GM12865 (cell line): ENCODE data around the gene KRTAP21-3.
A peak's percentile ranks its signal among the peaks of the same experiment; 100 is the strongest.

Experiments used
- DNase-seq: peaks from one replicate; pipeline ENCODE4 v3.0.0; 2010; ENCODE audit warnings: low read depth
- H3K4me3 ChIP-seq: 2 replicates; pipeline ENCODE4 v1.5.1; 2011; ENCODE audit warnings: mild to moderate bottlenecking, low read depth, low read length, control low read depth
- TF ChIP-seq, protein P1 (sequence below): IDR thresholded peaks from 2 replicates; pipeline ENCODE4 v1.5.1; 2011; ENCODE audit warnings: low read length, control low read depth, low read depth, inconsistent platforms; ENCODE audit not compliant: insufficient read depth; ENCODE audit errors: missing control alignments

KRTAP21-3 gene

DNA sequence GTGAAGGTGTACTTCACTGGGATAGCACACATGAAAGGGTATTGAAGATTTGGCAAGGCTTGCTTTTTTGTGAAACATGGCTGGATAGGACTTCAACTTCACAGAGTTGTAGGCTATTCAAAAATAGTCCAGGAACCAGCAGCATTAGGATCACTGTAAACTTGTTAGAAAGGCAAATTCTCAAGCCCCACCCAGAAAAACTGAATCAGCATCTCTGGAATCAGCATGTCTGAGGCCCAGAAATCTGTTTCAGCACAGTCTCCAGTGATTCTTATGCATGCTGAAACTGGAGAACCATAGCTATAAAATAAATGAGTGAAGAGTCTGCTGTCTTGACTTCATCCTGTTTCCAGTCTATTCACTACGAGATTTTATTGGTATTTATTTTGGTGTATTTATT, 8.1 kb upstream of the KRTAP21-3 start:
- TF ChIP-seq, protein P1, sequence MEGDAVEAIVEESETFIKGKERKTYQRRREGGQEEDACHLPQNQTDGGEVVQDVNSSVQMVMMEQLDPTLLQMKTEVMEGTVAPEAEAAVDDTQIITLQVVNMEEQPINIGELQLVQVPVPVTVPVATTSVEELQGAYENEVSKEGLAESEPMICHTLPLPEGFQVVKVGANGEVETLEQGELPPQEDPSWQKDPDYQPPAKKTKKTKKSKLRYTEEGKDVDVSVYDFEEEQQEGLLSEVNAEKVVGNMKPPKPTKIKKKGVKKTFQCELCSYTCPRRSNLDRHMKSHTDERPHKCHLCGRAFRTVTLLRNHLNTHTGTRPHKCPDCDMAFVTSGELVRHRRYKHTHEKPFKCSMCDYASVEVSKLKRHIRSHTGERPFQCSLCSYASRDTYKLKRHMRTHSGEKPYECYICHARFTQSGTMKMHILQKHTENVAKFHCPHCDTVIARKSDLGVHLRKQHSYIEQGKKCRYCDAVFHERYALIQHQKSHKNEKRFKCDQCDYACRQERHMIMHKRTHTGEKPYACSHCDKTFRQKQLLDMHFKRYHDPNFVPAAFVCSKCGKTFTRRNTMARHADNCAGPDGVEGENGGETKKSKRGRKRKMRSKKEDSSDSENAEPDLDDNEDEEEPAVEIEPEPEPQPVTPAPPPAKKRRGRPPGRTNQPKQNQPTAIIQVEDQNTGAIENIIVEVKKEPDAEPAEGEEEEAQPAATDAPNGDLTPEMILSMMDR: no peak
- DNase-seq: no peak
- H3K4me3 ChIP-seq: no peak overlapping the region

DNA sequence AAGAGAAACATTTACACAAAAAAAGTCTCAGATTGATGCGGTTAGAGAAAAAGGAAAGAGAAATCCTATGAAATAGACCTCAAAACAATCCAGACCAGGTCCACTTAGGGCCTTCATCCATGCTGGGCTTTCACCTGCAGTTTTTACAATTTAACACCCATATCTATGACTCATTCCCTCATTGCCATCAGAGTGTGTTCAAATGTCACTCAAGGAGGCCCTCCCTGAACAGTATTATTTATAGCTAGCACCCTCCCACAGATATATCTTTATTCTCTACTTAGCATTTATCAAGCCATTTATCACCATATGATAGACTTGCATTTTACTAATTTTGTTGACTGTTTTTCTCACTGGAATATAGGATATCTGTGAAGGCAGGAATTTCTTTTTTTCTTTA, 824 bp upstream of the KRTAP21-3 start:
- no peak overlapping the region for H3K4me3 ChIP-seq
- no peak for DNase-seq
- TF ChIP-seq, protein P1: no peak

DNA sequence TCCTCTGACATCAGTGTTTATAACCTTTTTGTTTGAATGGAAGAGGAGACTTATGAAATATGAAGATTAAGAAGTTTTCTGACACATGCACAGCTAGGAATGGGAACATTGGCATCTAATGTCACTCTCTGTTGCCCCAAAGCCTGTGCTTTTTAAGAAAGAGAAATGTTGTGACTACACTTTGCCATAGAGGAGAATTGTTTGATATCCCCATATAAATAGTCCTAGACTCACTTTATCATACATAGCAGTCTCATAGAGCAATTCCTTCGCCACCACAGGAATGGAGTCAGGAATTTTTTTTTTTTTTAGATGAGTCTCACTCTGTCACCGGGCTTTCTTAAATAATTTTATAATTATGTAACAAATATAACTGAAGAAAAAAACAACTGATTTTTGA, 1.5 kb downstream of the KRTAP21-3 start:
- TF ChIP-seq, protein P1: no peak
- no peak for DNase-seq
- no peak overlapping the region for H3K4me3 ChIP-seq

DNA sequence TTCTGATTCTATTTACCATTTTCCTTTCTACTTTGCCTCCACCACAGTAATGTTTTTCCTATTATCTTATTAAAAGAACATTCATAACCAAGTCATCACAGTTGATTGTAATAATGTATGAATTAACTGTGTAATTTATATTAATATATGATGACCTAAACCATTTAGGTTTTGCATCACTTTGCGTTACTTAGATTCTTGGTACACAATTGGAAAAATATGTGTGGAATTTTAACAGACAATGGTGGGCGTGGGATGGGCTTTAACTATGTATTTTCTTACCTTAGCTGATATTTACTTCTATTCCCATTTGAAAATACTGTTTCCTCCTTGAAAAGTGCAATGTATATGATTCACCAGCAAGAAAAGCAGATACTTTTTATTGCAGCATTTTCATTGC, 3.6 kb downstream of the KRTAP21-3 start:
- no peak overlapping the region for H3K4me3 ChIP-seq
- TF ChIP-seq, protein P1: no peak
- DNase-seq: no peak

DNA sequence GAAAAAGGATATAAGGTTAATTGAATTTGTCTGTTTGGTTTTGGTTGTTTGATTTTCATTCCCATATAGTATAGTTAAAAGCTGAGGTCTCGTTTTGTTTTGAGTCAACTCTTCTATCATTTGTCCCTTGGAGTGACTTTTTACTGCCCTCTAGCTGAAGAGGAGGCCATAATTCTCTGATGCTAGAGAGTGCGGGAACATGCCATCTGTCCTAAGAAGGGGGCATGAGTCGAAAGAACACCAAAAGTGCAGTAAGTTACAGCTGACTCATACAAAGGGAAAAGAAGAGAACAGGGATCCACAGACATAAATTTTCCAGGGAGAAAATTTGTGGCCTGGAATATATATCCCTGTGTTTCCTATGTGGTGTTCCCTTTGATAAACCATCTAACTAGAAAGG, 4.1 kb downstream of the KRTAP21-3 start:
- no peak overlapping the region for H3K4me3 ChIP-seq
- no peak for DNase-seq
- TF ChIP-seq, protein P1: no peak

DNA sequence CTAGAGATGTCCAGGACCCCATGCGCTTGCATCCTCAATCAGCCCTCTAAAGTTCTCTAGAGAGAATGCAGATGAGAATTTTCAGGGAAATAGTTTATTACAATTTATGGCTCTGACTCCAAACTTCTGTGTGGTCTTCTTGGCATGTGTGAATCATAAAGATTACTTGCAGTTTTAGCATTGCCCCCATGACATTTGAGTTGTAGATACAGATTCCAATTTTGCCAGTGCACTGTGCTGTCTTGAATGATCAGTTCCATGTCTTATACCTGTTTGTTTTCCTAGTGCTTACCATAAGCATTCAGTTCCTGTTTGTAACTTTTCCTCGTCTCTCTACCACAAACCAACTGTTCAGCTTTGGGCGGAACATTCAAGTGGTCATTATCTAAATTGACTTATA, 4.8 kb downstream of the KRTAP21-3 start:
- TF ChIP-seq, protein P1: no peak
- no peak overlapping the region for H3K4me3 ChIP-seq
- DNase-seq: no peak

DNA sequence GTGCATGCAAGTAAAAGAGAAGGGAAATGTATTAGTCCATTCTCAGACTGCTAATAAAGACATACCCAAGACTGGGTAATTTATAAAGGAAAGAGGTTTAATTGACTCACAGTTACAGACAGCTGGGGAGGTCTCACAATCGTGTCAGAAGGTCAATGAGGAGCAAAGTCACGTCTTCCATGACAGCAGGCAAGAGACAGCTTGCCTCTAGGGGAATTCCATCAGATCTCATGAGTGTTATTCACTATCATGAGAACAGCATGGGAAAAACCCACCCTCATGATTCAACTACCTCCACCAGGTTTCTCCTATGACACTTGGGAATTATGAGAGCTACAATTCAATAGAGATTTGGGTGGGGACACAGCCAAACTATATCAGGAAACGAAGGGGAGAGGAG, 8.1 kb downstream of the KRTAP21-3 start:
- TF ChIP-seq, protein P1: no peak
- peak; percentile 0 for DNase-seq
- no peak overlapping the region for H3K4me3 ChIP-seq
